ENCODE data around the gene CHP1.

DNA sequence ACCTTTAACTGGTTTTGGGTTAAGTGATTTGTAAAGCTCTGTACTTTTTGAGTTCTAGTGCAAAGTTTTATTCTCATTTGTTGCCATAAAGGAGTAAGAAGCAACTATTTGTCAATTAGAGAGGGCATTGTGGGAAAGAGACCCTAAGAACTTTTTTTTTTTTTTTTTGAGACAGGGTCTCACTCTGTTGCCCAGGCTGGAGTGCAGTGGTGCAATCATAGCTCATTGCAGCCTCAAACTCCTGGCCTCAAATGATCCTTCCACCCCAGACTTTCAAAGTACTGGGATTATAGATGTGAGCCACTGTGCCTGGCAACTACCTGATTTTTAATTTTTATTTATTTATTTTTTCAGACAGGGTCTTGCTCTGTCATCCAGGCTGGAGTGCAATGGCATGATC is 4.9 kb downstream of the CHP1 start:
- no peak for TF ChIP-seq POLR2A (IDR thresholded peaks at IDR 0.05)
- no peak for TF ChIP-seq CTCF (IDR thresholded peaks at IDR 0.05)

All from esophagus squamous epithelium (tissue), 4 donors.